ENCODE results near the gene POLR1H.

DNA sequence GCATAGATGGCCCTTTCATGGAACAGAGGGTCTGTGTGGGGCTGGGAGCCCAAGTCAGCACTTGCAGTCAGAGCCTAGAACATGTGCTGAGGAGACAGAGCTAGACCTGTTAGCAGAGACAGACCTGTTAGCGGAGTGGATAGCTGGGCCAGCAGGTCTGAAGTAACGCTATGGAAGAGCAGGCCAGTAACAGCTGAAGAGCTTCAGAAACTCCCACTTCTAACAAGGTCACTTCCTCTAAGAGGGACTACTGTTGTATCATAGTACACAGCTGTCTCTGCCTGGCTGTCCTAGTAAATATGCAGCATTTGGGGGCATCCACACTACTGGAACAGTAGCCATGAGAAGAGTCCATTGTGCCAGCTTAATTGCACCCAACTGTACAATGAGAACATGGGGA, 41.2 kb upstream of the POLR1H start:
- TF ChIP-seq, protein P1, sequence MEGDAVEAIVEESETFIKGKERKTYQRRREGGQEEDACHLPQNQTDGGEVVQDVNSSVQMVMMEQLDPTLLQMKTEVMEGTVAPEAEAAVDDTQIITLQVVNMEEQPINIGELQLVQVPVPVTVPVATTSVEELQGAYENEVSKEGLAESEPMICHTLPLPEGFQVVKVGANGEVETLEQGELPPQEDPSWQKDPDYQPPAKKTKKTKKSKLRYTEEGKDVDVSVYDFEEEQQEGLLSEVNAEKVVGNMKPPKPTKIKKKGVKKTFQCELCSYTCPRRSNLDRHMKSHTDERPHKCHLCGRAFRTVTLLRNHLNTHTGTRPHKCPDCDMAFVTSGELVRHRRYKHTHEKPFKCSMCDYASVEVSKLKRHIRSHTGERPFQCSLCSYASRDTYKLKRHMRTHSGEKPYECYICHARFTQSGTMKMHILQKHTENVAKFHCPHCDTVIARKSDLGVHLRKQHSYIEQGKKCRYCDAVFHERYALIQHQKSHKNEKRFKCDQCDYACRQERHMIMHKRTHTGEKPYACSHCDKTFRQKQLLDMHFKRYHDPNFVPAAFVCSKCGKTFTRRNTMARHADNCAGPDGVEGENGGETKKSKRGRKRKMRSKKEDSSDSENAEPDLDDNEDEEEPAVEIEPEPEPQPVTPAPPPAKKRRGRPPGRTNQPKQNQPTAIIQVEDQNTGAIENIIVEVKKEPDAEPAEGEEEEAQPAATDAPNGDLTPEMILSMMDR (conservative IDR thresholded peaks at IDR 0.05; ENCODE audit: low read depth in 2 of 2): no peak
- no peak for TF ChIP-seq POLR2AphosphoS5 (IDR thresholded peaks at IDR 0.05; ENCODE audit: low read depth)
- no peak for TF ChIP-seq EZH2phosphoT487 (IDR thresholded peaks at IDR 0.05; ENCODE audit: unreplicated experiment)
- TF ChIP-seq EZH2 (IDR thresholded peaks at IDR 0.05; ENCODE audit: low read depth, unreplicated experiment): no peak
- TF ChIP-seq, protein P2, sequence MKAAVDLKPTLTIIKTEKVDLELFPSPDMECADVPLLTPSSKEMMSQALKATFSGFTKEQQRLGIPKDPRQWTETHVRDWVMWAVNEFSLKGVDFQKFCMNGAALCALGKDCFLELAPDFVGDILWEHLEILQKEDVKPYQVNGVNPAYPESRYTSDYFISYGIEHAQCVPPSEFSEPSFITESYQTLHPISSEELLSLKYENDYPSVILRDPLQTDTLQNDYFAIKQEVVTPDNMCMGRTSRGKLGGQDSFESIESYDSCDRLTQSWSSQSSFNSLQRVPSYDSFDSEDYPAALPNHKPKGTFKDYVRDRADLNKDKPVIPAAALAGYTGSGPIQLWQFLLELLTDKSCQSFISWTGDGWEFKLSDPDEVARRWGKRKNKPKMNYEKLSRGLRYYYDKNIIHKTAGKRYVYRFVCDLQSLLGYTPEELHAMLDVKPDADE (IDR thresholded peaks at IDR 0.05): no peak
- TF ChIP-seq, protein P3, sequence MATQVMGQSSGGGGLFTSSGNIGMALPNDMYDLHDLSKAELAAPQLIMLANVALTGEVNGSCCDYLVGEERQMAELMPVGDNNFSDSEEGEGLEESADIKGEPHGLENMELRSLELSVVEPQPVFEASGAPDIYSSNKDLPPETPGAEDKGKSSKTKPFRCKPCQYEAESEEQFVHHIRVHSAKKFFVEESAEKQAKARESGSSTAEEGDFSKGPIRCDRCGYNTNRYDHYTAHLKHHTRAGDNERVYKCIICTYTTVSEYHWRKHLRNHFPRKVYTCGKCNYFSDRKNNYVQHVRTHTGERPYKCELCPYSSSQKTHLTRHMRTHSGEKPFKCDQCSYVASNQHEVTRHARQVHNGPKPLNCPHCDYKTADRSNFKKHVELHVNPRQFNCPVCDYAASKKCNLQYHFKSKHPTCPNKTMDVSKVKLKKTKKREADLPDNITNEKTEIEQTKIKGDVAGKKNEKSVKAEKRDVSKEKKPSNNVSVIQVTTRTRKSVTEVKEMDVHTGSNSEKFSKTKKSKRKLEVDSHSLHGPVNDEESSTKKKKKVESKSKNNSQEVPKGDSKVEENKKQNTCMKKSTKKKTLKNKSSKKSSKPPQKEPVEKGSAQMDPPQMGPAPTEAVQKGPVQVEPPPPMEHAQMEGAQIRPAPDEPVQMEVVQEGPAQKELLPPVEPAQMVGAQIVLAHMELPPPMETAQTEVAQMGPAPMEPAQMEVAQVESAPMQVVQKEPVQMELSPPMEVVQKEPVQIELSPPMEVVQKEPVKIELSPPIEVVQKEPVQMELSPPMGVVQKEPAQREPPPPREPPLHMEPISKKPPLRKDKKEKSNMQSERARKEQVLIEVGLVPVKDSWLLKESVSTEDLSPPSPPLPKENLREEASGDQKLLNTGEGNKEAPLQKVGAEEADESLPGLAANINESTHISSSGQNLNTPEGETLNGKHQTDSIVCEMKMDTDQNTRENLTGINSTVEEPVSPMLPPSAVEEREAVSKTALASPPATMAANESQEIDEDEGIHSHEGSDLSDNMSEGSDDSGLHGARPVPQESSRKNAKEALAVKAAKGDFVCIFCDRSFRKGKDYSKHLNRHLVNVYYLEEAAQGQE (IDR thresholded peaks at IDR 0.05; ENCODE audit: unreplicated experiment): no peak
- no peak for TF ChIP-seq ZNF114 (CRISPR knock-in tag; IDR thresholded peaks at IDR 0.05)
- TF ChIP-seq CREB1 (CRISPR knock-in tag; IDR thresholded peaks at IDR 0.05; ENCODE audit: low read depth): no peak
- TF ChIP-seq, protein P4, sequence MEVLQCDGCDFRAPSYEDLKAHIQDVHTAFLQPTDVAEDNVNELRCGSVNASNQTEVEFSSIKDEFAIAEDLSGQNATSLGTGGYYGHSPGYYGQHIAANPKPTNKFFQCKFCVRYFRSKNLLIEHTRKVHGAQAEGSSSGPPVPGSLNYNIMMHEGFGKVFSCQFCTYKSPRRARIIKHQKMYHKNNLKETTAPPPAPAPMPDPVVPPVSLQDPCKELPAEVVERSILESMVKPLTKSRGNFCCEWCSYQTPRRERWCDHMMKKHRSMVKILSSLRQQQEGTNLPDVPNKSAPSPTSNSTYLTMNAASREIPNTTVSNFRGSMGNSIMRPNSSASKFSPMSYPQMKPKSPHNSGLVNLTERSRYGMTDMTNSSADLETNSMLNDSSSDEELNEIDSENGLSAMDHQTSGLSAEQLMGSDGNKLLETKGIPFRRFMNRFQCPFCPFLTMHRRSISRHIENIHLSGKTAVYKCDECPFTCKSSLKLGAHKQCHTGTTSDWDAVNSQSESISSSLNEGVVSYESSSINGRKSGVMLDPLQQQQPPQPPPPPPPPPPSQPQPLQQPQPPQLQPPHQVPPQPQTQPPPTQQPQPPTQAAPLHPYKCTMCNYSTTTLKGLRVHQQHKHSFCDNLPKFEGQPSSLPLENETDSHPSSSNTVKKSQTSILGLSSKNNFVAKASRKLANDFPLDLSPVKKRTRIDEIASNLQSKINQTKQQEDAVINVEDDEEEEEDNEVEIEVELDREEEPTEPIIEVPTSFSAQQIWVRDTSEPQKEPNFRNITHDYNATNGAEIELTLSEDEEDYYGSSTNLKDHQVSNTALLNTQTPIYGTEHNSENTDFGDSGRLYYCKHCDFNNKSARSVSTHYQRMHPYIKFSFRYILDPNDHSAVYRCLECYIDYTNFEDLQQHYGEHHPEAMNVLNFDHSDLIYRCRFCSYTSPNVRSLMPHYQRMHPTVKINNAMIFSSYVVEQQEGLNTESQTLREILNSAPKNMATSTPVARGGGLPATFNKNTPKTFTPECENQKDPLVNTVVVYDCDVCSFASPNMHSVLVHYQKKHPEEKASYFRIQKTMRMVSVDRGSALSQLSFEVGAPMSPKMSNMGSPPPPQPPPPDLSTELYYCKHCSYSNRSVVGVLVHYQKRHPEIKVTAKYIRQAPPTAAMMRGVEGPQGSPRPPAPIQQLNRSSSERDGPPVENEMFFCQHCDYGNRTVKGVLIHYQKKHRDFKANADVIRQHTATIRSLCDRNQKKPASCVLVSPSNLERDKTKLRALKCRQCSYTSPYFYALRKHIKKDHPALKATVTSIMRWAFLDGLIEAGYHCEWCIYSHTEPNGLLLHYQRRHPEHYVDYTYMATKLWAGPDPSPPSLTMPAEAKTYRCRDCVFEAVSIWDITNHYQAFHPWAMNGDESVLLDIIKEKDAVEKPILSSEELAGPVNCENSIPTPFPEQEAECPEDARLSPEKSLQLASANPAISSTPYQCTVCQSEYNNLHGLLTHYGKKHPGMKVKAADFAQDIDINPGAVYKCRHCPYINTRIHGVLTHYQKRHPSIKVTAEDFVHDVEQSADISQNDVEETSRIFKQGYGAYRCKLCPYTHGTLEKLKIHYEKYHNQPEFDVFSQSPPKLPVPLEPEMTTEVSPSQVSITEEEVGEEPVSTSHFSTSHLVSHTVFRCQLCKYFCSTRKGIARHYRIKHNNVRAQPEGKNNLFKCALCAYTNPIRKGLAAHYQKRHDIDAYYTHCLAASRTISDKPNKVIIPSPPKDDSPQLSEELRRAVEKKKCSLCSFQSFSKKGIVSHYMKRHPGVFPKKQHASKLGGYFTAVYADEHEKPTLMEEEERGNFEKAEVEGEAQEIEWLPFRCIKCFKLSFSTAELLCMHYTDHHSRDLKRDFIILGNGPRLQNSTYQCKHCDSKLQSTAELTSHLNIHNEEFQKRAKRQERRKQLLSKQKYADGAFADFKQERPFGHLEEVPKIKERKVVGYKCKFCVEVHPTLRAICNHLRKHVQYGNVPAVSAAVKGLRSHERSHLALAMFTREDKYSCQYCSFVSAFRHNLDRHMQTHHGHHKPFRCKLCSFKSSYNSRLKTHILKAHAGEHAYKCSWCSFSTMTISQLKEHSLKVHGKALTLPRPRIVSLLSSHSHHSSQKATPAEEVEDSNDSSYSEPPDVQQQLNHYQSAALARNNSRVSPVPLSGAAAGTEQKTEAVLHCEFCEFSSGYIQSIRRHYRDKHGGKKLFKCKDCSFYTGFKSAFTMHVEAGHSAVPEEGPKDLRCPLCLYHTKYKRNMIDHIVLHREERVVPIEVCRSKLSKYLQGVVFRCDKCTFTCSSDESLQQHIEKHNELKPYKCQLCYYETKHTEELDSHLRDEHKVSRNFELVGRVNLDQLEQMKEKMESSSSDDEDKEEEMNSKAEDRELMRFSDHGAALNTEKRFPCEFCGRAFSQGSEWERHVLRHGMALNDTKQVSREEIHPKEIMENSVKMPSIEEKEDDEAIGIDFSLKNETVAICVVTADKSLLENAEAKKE (CRISPR knock-in tag; IDR thresholded peaks at IDR 0.05): no peak
- no peak for TF ChIP-seq JUNB (IDR thresholded peaks at IDR 0.05; ENCODE audit: unreplicated experiment)
- TF ChIP-seq NANOG (IDR thresholded peaks at IDR 0.05; ENCODE audit: borderline replicate concordance): no peak

Data from GM23338 (cell line).